ENCODE results near the gene FEM1B.

Gene FEM1B

GRCh38 chr15:68265081-68265480, 12.5 kb upstream of the FEM1B start:
- no peak for TF ChIP-seq POLR2AphosphoS5 (IDR thresholded peaks at IDR 0.05; ENCODE audit: low read depth)
- TF ChIP-seq, protein P1, sequence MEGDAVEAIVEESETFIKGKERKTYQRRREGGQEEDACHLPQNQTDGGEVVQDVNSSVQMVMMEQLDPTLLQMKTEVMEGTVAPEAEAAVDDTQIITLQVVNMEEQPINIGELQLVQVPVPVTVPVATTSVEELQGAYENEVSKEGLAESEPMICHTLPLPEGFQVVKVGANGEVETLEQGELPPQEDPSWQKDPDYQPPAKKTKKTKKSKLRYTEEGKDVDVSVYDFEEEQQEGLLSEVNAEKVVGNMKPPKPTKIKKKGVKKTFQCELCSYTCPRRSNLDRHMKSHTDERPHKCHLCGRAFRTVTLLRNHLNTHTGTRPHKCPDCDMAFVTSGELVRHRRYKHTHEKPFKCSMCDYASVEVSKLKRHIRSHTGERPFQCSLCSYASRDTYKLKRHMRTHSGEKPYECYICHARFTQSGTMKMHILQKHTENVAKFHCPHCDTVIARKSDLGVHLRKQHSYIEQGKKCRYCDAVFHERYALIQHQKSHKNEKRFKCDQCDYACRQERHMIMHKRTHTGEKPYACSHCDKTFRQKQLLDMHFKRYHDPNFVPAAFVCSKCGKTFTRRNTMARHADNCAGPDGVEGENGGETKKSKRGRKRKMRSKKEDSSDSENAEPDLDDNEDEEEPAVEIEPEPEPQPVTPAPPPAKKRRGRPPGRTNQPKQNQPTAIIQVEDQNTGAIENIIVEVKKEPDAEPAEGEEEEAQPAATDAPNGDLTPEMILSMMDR (IDR thresholded peaks at IDR 0.05; ENCODE audit: insufficient read depth, low read length): no peak
- no peak for TF ChIP-seq GABPA (IDR thresholded peaks at IDR 0.05; ENCODE audit: low read depth)
- no peak for TF ChIP-seq SPI1 (IDR thresholded peaks at IDR 0.05; ENCODE audit: borderline replicate concordance, low read depth)
- TF ChIP-seq REST (IDR thresholded peaks at IDR 0.05; ENCODE audit: insufficient replicate concordance, low read depth): no peak
- no peak overlapping the region for H3K27ac ChIP-seq (replicated peaks)
- no peaks in the 10 kb centered on the region for H3K27me3 ChIP-seq (ENCODE audit: insufficient read depth, poor library complexity, severe bottlenecking)
- H3K4me3 ChIP-seq (replicated peaks; ENCODE audit: insufficient read depth, low read length): no peak overlapping the region
- no peak for DNase-seq (ENCODE audit: low read depth in 1 of 2, low spot score in 1 of 2)

- Histone ChIP-seq H3K27ac (replicated peaks) (no peak overlapping the region), H3K4me3 (replicated peaks; ENCODE audit: insufficient read depth, low read length) (no peak overlapping the region)
- TF ChIP-seq POLR2AphosphoS5 (IDR thresholded peaks at IDR 0.05; ENCODE audit: low read depth) (no peak), SPI1 (IDR thresholded peaks at IDR 0.05; ENCODE audit: borderline replicate concordance, low read depth) (no peak), GABPA (IDR thresholded peaks at IDR 0.05; ENCODE audit: low read depth) (no peak), REST (IDR thresholded peaks at IDR 0.05; ENCODE audit: insufficient replicate concordance, low read depth) (no peak)
- TF ChIP-seq, protein P1 (IDR thresholded peaks at IDR 0.05; ENCODE audit: insufficient read depth, low read length): no peak
These were observed 11.9 kb upstream of the FEM1B start for GRCh38 chr15:68265674-68266073.

DNA sequence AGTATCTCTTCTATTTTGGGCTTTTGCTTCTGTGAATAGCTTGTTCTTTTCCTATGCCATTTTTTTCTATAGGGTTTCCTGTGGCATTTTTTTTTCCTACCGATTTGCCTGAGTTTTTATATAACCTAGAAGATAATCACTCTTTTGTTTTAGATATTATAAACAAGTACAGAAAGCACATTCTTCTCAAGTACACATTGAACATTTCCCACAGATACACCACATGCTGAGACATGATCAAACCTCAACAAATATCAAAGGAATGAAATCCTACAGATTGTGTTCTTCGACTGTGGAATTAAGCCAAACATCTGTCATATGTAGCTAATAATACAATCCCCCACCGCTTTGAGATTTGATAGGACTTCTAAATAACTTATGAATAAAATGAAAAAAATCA, 9.1 kb upstream of the FEM1B start:
- Histone ChIP-seq H3K27me3 (ENCODE audit: insufficient read depth, poor library complexity, severe bottlenecking) (no peaks in the 10 kb centered on the region), H3K4me3 (replicated peaks; ENCODE audit: insufficient read depth, low read length) (no peak overlapping the region), H3K27ac (replicated peaks) (no peak overlapping the region)
- TF ChIP-seq, protein P1 (IDR thresholded peaks at IDR 0.05; ENCODE audit: insufficient read depth, low read length): no peak
- TF ChIP-seq REST (IDR thresholded peaks at IDR 0.05; ENCODE audit: insufficient replicate concordance, low read depth) (no peak), POLR2AphosphoS5 (IDR thresholded peaks at IDR 0.05; ENCODE audit: low read depth) (no peak), GABPA (IDR thresholded peaks at IDR 0.05; ENCODE audit: low read depth) (no peak), SPI1 (IDR thresholded peaks at IDR 0.05; ENCODE audit: borderline replicate concordance, low read depth) (no peak)
- DNase-seq (ENCODE audit: low read depth in 1 of 2, low spot score in 1 of 2): no peak

More at GRCh38 chr15:68265674-68266073, 11.9 kb upstream of the FEM1B start:
- no peaks in the 10 kb centered on the region for H3K27me3 ChIP-seq (ENCODE audit: insufficient read depth, poor library complexity, severe bottlenecking)
- no peak for DNase-seq (ENCODE audit: low read depth in 1 of 2, low spot score in 1 of 2)
